Cerebellar cortex (tissue), 1 donor: Measurements from ENCODE around the gene PSME3IP1.
"Not testable (repeated sequence)": the region's sequence is repeated elsewhere in the genome, so short reads cannot be mapped to it uniquely, and the experiment has no call there.

Experiments
- DNase-seq: peaks from one replicate; pipeline ENCODE4 v3.0.0-alpha.2; 2015; ENCODE audit warnings: low spot score

The PSME3IP1 gene

GRCh38 chr16:57196753-57197152 is 10.9 kb upstream of the PSME3IP1 start:
- no peak for DNase-seq

DNA sequence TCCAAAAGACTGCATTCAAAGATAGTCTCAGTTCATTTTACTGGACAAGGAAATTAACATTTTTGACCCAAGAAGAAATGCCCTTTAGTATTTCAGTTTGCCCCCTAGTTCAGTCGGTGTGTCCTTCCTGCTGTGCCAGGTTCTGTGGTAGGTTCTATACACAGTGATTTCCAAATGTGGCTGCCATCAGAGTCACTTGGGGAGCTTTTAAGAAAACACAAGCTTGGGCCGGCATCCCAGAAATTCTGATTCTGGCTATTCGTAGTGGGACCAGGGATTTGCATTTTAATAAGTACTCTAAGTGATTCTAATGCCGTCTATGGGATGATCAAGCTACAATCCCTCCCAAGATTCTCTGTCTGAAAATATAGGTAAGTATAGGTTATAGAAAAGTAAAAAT is 10.4 kb upstream of the PSME3IP1 start:
- DNase-seq = peak; percentile 8

- no peak for DNase-seq
These were observed 8.7 kb upstream of the PSME3IP1 start for GRCh38 chr16:57194512-57194911.

GRCh38 chr16:57192720-57193486 is 7.1 kb upstream of the PSME3IP1 start:
- no peak for DNase-seq

GRCh38 chr16:57192146-57192545 is 6.3 kb upstream of the PSME3IP1 start:
- DNase-seq = no peak

DNA sequence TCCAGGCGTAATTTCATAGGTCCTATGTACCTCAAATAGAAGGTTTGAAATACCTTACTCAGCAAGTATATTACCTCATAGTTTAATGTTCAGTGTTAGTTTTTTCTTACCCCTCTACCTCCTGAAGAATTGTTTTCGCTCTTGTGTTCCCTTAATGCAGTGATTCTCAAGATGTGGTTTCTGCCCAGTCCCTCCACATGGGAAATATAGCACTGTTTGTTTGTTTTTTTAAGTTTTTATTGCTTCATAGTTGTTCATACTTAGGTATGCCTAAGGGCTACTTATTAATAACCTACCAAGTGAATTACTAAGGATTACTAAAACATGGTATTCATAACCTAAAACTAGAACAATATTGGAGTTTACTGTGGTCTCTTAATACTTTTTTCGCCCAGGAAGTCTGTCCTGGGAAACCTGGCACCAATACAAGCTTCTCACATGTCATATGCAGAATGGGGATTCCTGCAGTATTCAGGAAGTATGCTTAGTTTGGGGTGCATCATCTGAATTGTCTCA is 5.3 kb upstream of the PSME3IP1 start:
- DNase-seq = no peak

GRCh38 chr16:57190136-57190535 is 4.3 kb upstream of the PSME3IP1 start:
- no peak for DNase-seq

GRCh38 chr16:57189527-57189926 is 3.7 kb upstream of the PSME3IP1 start:
- not testable (repeated sequence) for DNase-seq

DNA sequence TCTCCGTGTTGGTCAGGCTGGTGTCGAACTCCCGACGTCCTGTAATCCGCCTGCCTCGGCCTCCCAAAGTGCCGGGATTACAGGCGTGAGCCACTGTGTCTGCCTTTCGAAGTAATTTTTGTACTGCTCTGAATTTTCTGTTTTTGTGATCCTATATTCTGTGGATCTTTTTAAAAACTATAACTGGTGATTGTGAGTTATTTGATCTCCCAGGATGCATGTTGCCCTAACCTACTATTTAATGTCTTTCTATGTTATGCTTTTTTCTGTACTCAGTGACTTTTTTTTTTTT is 2.8 kb upstream of the PSME3IP1 start:
- DNase-seq = no peak

- not testable (repeated sequence) for DNase-seq
These were observed 2.3 kb upstream of the PSME3IP1 start for GRCh38 chr16:57187902-57188710.

DNA sequence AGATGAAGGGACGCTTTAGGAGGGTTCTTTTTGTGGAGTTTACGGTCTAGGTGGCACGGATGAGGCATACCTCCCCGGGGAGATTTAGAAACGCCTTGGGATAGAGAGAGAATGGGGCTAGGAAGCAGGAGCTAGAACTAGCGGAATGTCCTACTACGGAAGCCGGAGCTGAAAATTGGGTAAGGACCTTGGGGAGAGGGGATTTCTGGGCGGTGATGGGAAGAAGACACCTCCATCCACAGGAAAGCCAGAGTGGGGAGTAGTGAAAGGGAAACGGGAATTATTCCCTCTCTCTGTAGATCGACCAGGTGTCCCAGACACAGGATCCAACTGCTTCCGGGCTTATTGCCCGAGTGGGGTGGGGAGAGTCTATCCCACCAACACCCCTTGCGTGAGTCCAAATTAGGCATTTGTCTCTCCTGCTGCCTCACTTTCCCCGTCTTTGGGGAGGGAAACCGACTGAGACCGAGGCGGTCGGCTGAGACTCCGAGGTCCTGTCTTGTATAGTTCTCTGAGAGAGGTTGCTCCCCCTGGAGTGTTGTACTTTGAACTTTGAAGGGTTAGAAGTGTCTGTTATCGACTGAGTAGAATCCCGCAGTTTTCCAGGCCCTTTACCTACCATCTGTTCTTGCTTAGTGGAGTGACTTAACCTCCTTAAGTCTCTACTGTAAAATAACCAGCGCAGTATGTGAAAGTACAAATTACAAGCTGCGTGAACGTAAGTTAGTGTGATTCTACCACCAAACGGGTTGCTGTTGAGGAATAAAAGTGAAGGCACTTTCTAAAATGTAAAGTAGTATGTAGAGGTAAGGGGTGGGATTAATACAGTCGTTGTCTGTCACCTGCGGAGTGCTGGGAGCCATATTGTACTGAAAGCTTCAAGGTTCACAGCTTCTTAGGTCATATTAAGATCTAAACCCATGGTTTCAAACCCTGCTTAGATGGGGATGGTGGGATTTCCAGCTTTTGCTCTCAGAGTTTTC is 1.3 kb upstream of the PSME3IP1 start:
- peak; percentile 39 for DNase-seq

GRCh38 chr16:57185446-57185944 is 344 bp downstream of the PSME3IP1 start:
- peak; percentile 48 for DNase-seq

- DNase-seq = no peak
These were observed 873 bp downstream of the PSME3IP1 start for GRCh38 chr16:57184887-57185445.

- DNase-seq = no peak
These were observed 1.7 kb downstream of the PSME3IP1 start for GRCh38 chr16:57184113-57184512.

DNA sequence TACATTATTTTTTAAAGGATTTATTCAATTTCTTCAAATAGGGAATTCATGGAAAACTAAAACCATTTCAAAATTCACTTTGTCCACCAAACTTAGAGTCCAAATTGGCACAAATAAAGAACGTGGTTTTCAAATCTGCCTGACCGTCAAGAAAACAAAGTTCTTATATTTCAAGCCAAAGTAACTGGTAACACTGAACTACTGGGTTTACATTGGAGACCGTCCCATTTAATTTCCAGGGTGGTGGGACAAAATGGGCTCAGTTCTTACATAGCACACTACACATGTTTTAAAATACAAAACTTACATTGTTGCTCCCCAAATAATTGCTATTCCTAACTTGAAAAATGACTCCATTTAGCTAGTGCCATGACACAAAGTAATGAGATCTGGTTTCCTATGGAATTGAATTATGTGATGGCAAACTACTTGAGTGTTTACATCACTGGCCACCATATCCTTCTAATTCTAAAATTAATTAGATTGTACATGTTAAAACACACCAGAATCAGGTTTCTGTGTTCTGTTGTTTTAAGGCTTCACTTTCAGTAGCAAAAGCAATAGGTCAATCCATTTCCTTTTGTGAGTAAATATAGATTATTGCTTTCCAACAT is 6.5 kb downstream of the PSME3IP1 start:
- DNase-seq = no peak

- DNase-seq = no peak
These were observed 7.0 kb downstream of the PSME3IP1 start for GRCh38 chr16:57178793-57179212.

DNA sequence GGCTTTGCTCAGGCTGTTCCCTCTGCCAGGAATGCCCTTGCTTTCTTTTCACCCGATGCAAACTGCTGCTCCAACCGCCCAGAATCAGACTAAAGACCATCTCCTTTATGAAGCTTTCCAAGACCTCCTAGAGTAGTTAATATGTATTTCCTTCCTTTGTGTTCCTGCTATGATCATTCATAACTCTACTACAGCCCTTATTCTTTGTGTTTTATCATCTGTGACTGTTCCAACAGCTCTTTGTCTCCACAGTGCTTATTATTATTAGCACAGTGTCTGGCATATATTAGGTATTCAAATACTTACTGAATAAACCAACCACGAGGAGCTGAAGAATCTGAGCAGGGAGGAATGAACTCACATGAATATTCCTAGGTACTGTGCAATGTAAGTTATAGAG is 7.6 kb downstream of the PSME3IP1 start:
- no peak for DNase-seq

- DNase-seq = no peak
These were observed 9.9 kb downstream of the PSME3IP1 start for GRCh38 chr16:57175896-57176295.

- DNase-seq = no peak
These were observed 13.0 kb downstream of the PSME3IP1 start for GRCh38 chr16:57172721-57173290.

DNA sequence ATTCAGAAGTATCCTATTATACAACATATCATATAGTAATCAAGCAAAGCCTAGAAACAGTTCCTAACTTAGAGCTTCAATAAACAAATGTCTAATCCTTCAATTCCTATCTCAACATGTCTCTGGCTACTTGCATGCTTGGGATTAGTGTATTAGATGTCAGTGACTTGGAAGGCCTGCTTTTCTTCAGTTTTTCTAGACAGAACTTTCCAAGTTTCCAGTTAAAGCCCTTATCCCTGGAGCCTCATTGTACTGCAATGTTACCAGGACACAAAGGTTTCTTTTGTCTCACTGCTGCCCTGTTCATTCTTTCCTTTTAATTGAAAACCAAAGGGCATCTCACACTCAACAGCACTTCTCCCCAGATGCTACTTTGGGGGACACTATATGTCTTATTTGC is 16.5 kb downstream of the PSME3IP1 start:
- no peak for DNase-seq

DNA sequence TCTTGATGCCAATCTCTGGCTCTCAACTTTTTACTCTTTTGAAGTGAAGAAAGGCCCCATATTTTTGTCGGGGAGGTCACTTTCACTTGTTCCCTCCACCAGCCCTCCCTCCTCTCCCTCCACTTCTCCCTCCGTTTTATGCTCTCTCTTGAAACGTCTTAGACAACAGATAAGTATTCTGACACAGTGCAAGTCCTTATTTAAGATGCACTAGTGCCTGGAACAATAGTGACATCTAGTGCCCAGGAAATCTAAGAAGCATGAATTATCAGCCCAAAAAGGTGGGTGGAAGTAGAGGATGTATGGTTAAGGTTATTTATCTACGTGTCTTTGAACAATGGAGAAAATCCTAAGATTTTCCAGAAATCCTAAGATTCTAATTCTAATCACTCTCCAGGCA is 17.9 kb downstream of the PSME3IP1 start:
- DNase-seq = peak; percentile 58
